ENCODE measurements around the gene F2RL1.
"Not testable (repeated sequence)": the region's sequence is repeated elsewhere in the genome, so short reads cannot be mapped to it uniquely, and the experiment has no call there.

The F2RL1 gene

GRCh38 chr5:76850543-76851145 is 31.8 kb downstream of the F2RL1 start:
- no peak for DNase-seq

GRCh38 chr5:76851728-76852369 is 33.0 kb downstream of the F2RL1 start:
- no peak for DNase-seq

GRCh38 chr5:76852772-76853171 is 33.9 kb downstream of the F2RL1 start:
- no peak for DNase-seq

GRCh38 chr5:76853741-76854140 is 34.9 kb downstream of the F2RL1 start:
- not testable (repeated sequence) for DNase-seq

GRCh38 chr5:76854644-76855043 is 35.8 kb downstream of the F2RL1 start:
- no peak for DNase-seq

GRCh38 chr5:76855501-76855900 is 36.7 kb downstream of the F2RL1 start:
- DNase-seq, result not testable (repeated sequence)

- no peak for DNase-seq
These were observed 37.1 kb downstream of the F2RL1 start for GRCh38 chr5:76855961-76856360.

- not testable (repeated sequence) for DNase-seq
These were observed 38.0 kb downstream of the F2RL1 start for GRCh38 chr5:76856800-76857199.

GRCh38 chr5:76859591-76860247 is 40.9 kb downstream of the F2RL1 start:
- no peak for DNase-seq

- peak; percentile 7 for DNase-seq
These were observed 42.8 kb downstream of the F2RL1 start for GRCh38 chr5:76861612-76862011.

GRCh38 chr5:76863001-76863400 is 44.2 kb downstream of the F2RL1 start:
- no peak for DNase-seq

GRCh38 chr5:76866503-76866902 is 47.7 kb downstream of the F2RL1 start:
- DNase-seq, result no peak

- DNase-seq, result no peak
These were observed 48.2 kb downstream of the F2RL1 start for GRCh38 chr5:76867038-76867437.

- peak; percentile 23 for DNase-seq
These were observed 49.2 kb downstream of the F2RL1 start for GRCh38 chr5:76867827-76868693.

GRCh38 chr5:76870046-76870445 is 51.2 kb downstream of the F2RL1 start:
- no peak for DNase-seq

GRCh38 chr5:76874088-76874581 is 55.3 kb downstream of the F2RL1 start:
- DNase-seq, result no peak

Data from right kidney (tissue), 1 donor.